ENCODE results near the gene ATAD1.

The ATAD1 gene

DNA sequence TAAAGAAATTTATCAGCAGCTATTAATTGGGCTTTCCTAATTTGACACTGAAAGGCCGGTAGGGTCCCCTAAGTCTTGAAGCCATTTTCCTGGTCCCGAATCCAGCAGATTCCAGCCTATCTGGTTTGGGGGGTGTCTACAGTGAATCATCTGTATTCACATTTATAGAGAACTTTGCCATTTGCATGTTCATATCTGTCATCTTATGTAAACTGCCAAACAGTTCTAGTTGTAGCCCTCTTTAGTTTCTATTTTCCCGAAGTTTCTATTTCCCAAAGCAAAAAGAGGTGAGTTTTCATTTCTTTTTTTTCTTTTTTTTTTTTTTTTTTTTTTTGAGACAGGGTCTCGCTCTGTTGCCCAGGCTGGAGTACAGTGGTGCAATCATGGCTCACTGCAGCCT lies 110.8 kb downstream of the ATAD1 start:
- no peak for DNase-seq

DNA sequence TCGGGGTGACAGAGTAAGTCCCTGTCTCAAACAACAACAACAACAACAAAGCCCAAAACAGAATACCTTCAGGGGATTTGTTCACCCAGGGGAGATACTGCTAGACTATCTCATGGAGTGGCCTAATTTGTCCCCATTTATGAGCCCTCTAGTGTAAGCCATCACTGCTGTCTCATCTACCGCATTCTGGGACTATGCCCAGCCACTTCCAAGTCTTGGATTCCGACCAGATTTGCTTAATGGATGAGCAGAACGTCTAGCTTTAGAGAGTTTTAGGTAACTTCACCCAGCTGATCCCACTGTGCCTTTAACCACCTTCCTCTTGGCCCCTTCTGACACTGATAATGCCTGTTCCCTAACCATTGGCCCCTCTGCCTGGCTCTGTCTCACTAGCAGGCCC lies 111.3 kb downstream of the ATAD1 start:
- no peak for DNase-seq

DNA sequence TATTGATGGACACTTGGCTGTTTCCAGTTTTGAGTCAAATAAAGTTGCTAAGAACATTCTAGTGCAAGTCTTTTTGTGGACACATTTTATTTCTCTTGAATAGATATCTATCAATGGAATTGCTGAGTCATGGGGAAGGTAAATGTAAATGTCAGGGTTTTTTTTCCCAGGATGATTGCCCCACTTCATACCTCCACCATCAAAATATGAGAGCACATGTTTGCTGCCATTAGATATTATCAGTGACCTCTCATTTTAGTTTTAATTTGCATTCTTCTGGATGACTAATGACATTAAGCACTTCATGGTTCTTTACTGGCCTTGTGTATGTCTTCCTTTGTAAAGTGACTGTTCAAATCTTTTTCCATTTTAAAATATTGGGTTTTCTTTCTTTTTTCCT lies 112.7 kb downstream of the ATAD1 start:
- DNase-seq = no peak

DNA sequence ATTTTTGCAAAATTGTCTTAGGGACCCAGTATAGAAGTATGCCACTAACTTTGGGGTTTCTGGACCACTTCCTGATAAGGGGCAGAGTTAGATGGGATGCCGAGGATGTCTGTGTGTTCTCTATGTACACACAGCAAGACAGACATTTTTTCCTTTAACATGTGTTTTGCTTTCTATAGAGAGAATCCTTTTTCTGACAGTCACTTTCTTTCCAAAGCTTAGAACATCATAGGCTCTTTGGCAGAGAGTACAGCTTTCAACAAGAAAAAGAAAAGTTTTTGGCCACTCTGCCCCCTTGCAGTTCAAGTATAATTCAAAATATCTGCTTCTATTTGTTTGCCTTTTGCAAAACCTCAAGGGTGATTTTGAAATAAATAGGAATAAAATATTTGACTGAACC lies 114.3 kb downstream of the ATAD1 start:
- no peak for DNase-seq

DNA sequence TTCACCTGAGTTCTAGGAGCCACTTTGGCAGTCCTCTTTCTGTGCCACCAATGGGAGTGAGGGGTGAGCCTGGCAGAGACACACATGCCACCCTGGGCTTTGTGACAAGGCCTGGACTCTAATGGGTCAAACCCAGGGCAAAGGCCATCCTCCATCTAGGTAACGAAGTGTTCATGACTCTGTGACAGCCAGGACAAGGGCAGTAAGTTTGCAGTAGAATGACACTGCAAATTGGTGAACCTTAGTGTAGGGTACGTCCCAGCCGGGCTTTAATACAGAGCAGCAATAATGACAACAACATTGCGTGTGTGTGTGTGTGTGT lies 115.1 kb downstream of the ATAD1 start:
- no peak for DNase-seq

DNA sequence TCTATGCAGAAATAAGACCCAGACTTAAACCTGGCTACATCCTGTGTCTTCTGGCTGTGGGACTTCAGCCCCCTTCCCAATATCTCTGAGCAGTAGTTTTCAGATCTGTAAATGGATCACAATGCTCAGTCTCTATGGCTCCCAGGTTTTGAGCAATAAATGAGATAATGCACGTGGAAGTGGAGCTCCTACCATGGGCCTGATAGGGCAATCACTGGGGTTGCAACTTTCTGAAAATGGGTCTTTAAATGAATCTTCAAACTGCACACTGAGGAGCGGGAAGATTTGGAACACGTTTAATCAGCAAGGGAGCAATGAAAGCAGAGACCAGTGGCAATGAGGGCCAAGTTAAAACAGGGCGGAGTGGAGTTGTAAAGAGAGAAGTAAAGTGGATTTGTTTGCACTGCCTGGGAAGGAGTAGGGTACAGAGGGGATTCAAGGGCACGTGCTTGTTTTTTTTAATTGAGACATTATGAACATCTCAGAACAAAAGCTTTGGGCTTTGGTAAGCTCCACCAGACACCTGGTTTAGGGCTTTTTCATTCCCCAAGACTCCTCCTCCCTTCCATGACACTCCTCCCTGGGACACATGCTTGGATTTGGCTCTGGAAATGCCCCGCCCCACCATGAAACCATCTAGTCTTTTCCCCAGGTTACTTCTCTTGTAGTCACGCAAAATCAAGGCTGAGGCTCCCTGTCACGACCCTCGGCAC lies 115.6 kb downstream of the ATAD1 start:
- DNase-seq = no peak
